Measurements from ENCODE around the gene DCC.

GRCh38 chr18:52554180-52554579 lies 214.2 kb downstream of the DCC start:
- TF ChIP-seq CTCF (IDR thresholded peaks at IDR 0.05 in 8 of 11, conservative IDR thresholded peaks at IDR 0.05 in 3 of 11) (no peak), POLR2AphosphoS5 (IDR thresholded peaks at IDR 0.05) (no peak), POLR2A (IDR thresholded peaks at IDR 0.05) (no peak)

Data from spleen (tissue), 7 donors.